ENCODE measurements around the gene SPTSSB. TPM values are rescaled to one million over a fixed set of nuclear protein-coding genes. Genes with fewer than 3 reads are reported as not detected.

The SPTSSB gene
- total RNA-seq, 1 experiment from 2014 or later = 2.9 TPM

- no TSS peak for BruUV-seq (replicated peaks)
- H4K20me1 ChIP-seq (ENCODE audit: insufficient read depth) = no peaks in the 10 kb centered on the region
- ATAC-seq = no peak
- H3K9me3 ChIP-seq (ENCODE audit: control insufficient read depth in 1 of 2, insufficient read depth in 1 of 2, low read depth in 1 of 2, low read length in 2 of 2) = no peaks in the 10 kb centered on the region
- H3K9ac ChIP-seq (ENCODE audit: low read length) = no peak overlapping the region
- TF ChIP-seq FOSL1 (IDR thresholded peaks at IDR 0.05; ENCODE audit: low read depth) (no peak), CTCF (IDR thresholded peaks at IDR 0.05 in 2 of 3, conservative IDR thresholded peaks at IDR 0.05 in 1 of 3; ENCODE audit: borderline replicate concordance in 1 of 3, insufficient read depth in 1 of 3, low read depth in 2 of 3, low read length in 2 of 3) (no peak), MAX (IDR thresholded peaks at IDR 0.05) (no peak), CBX3 (IDR thresholded peaks at IDR 0.05; ENCODE audit: low read depth) (no peak), SP1 (IDR thresholded peaks at IDR 0.05; ENCODE audit: low read depth) (no peak), CEBPB (IDR thresholded peaks at IDR 0.05; ENCODE audit: low read depth) (no peak), POLR2AphosphoS5 (IDR thresholded peaks at IDR 0.05; ENCODE audit: low read depth, low read length) (no peak), TCF7L2 (IDR thresholded peaks at IDR 0.05; ENCODE audit: borderline replicate concordance, extremely low read depth, insufficient read depth, insufficient read length) (no peak), EZH2phosphoT487 (IDR thresholded peaks at IDR 0.05; ENCODE audit: borderline replicate concordance) (no peak), SIN3A (IDR thresholded peaks at IDR 0.05; ENCODE audit: low read depth) (no peak), EGR1 (IDR thresholded peaks at IDR 0.05; ENCODE audit: low read depth) (no peak), YY1 (IDR thresholded peaks at IDR 0.05; ENCODE audit: extremely low read depth, insufficient replicate concordance, low read depth, low read length) (no peak), REST (IDR thresholded peaks at IDR 0.05; ENCODE audit: low read depth) (no peak)
- H3K4me3 ChIP-seq (replicated peaks in 1 of 2; ENCODE audit: low read depth in 1 of 2, low read length in 2 of 2) = no peak overlapping the region
- H3K4me1 ChIP-seq (ENCODE audit: control insufficient read depth in 1 of 2, insufficient read depth in 2 of 2, low read length in 2 of 2) = peaks cover 0 to 5% of the 10 kb centered on the region in 2 experiments; a peak in 2 of 4 replicates
- no peaks in the 10 kb centered on the region for H3K27me3 ChIP-seq (ENCODE audit: insufficient read depth, low read length)
- DNase-seq (ENCODE audit: low read depth, low spot score) = no peak
- ChIA-PET CTCF (no interaction called here), POLR2A (interaction anchor here (0.6 kb wide), 1 partner anchor 13 kb away, joined by 3 read pairs; no protein-coding TSS in a partner anchor), RAD21 (ENCODE audit: low non-redundant PET in 1 of 2, low total read pairs in 2 of 2, uncharacterized antibody in 2 of 2, unreplicated experiment in 2 of 2) (no interaction called here)
- no peak overlapping the region for H3K4me2 ChIP-seq (ENCODE audit: low read length)
- H3K9me2 ChIP-seq (ENCODE audit: insufficient read depth) = no peaks in the 10 kb centered on the region
- intact Hi-C loops (cut with micrococcal nuclease) = no loop called here
- no peaks in the 10 kb centered on the region for H3K36me3 ChIP-seq (ENCODE audit: control insufficient read depth in 1 of 2, insufficient read depth in 2 of 2, low read length in 2 of 2)
- no peaks in the 10 kb centered on the region for H3K79me2 ChIP-seq (ENCODE audit: insufficient read depth, low read length)
- no peak overlapping the region for H3K27ac ChIP-seq (ENCODE audit: low read depth, low read length)
- no peak overlapping the region for H2AFZ ChIP-seq (ENCODE audit: low read depth, low read length, poor library complexity, severe bottlenecking)
These were observed 50.5 kb downstream of the SPTSSB start for GRCh38 chr3:161320837-161321236.
